ENCODE data around the gene RHOV. TPM values are rescaled to one million over a fixed set of nuclear protein-coding genes. Genes with fewer than 3 reads are reported as not detected.

The RHOV gene
- polyA plus RNA-seq, 1 donor (not counting 4 experiments of a cell fraction or from before 2014, with no cell fraction given), result 7.1 TPM

- peak; percentile 73 for FAIRE-seq
- H3K36me3 ChIP-seq (ENCODE audit: control insufficient read depth in 2 of 2, extremely low read depth in 1 of 2, insufficient read depth in 2 of 2, low read length in 2 of 2), result peaks cover 29 to 34% of the 10 kb centered on the region in 2 experiments
- no peak overlapping the region for H3K4me3 ChIP-seq (ENCODE audit: control insufficient read depth in 2 of 3, extremely low read depth in 1 of 3, insufficient read depth in 2 of 3, low read depth in 1 of 3, low read length in 3 of 3)
- H3K4me1 ChIP-seq (ENCODE audit: control insufficient read depth, extremely low read depth, insufficient read depth, low read length), result peaks cover 12% of the 10 kb centered on the region
- no peak overlapping the region for H2AFZ ChIP-seq (ENCODE audit: control insufficient read depth, low read length)
- dilution Hi-C loops (cut with MboI; ENCODE audit: extremely low pct_ligation_motif_present, low sequenced_read_pairs), result no loop called here
- H3K9me3 ChIP-seq (ENCODE audit: control insufficient read depth, low read depth, low read length), result no peaks in the 10 kb centered on the region
- peak; percentile 90 to 98 (median 93) for TF ChIP-seq CTCF (optimal IDR thresholded peaks at IDR 0.05 in 1 of 3, IDR thresholded peaks at IDR 0.05 in 1 of 3, conservative IDR thresholded peaks at IDR 0.05 in 1 of 3; ENCODE audit: extremely low read depth in 1 of 3, insufficient read depth in 2 of 3, low read length in 3 of 3)
- no peak for TF ChIP-seq EZH2 (IDR thresholded peaks at IDR 0.05; ENCODE audit: low read length)
- no peak for DNase-seq (ENCODE audit: low read depth, low spot score)
- no peaks in the 10 kb centered on the region for H3K9me1 ChIP-seq (ENCODE audit: control insufficient read depth, extremely low read depth, insufficient read depth, low read length)
- no peak overlapping the region for H3K27ac ChIP-seq (ENCODE audit: control insufficient read depth, insufficient read depth, low read length)
- H3K4me2 ChIP-seq (ENCODE audit: control insufficient read depth, extremely low read depth, insufficient read depth, low read depth, low read length), result no peak overlapping the region
- no peaks in the 10 kb centered on the region for H3K79me2 ChIP-seq (ENCODE audit: control insufficient read depth, insufficient read depth, low read length)
- H3K27me3 ChIP-seq (ENCODE audit: control insufficient read depth, extremely low read depth, insufficient read depth, low read length), result no peaks in the 10 kb centered on the region
- no peaks in the 10 kb centered on the region for H4K20me1 ChIP-seq (ENCODE audit: control insufficient read depth, extremely low read depth, insufficient read depth, low read length)
- no peak overlapping the region for H3K9ac ChIP-seq (ENCODE audit: control insufficient read depth, extremely low read depth, insufficient read depth, low read length)
Measured at GRCh38 chr15:40859206-40859851, 14.7 kb downstream of the RHOV start.

- no peak overlapping the region for H3K9ac ChIP-seq (ENCODE audit: control insufficient read depth, extremely low read depth, insufficient read depth, low read length)
- DNase-seq (ENCODE audit: low read depth, low spot score), result no peak
- no peaks in the 10 kb centered on the region for H3K9me1 ChIP-seq (ENCODE audit: control insufficient read depth, extremely low read depth, insufficient read depth, low read length)
- dilution Hi-C loops (cut with MboI; ENCODE audit: extremely low pct_ligation_motif_present, low sequenced_read_pairs), result no loop called here
- H3K36me3 ChIP-seq (ENCODE audit: control insufficient read depth in 2 of 2, extremely low read depth in 1 of 2, insufficient read depth in 2 of 2, low read length in 2 of 2), result peaks cover 33 to 39% of the 10 kb centered on the region in 2 experiments
- no peak for FAIRE-seq
- TF ChIP-seq EZH2 (IDR thresholded peaks at IDR 0.05; ENCODE audit: low read length) (no peak), CTCF (optimal IDR thresholded peaks at IDR 0.05 in 1 of 3, IDR thresholded peaks at IDR 0.05 in 1 of 3, conservative IDR thresholded peaks at IDR 0.05 in 1 of 3; ENCODE audit: extremely low read depth in 1 of 3, insufficient read depth in 2 of 3, low read length in 3 of 3) (no peak)
- H3K4me2 ChIP-seq (ENCODE audit: control insufficient read depth, extremely low read depth, insufficient read depth, low read depth, low read length), result no peak overlapping the region
- no peak overlapping the region for H2AFZ ChIP-seq (ENCODE audit: control insufficient read depth, low read length)
- H3K27ac ChIP-seq (ENCODE audit: control insufficient read depth, insufficient read depth, low read length), result no peak overlapping the region
- no peaks in the 10 kb centered on the region for H3K9me3 ChIP-seq (ENCODE audit: control insufficient read depth, low read depth, low read length)
- no peaks in the 10 kb centered on the region for H4K20me1 ChIP-seq (ENCODE audit: control insufficient read depth, extremely low read depth, insufficient read depth, low read length)
- no peak overlapping the region for H3K4me3 ChIP-seq (ENCODE audit: control insufficient read depth in 2 of 3, extremely low read depth in 1 of 3, insufficient read depth in 2 of 3, low read depth in 1 of 3, low read length in 3 of 3)
- no peaks in the 10 kb centered on the region for H3K27me3 ChIP-seq (ENCODE audit: control insufficient read depth, extremely low read depth, insufficient read depth, low read length)
- peaks cover 12% of the 10 kb centered on the region for H3K4me1 ChIP-seq (ENCODE audit: control insufficient read depth, extremely low read depth, insufficient read depth, low read length)
- no peaks in the 10 kb centered on the region for H3K79me2 ChIP-seq (ENCODE audit: control insufficient read depth, insufficient read depth, low read length)
Measured at GRCh38 chr15:40858706-40859105, 15.3 kb downstream of the RHOV start.

All from keratinocyte (primary cell).